Keratinocyte (primary cell): Measurements from ENCODE around the gene RHBDF1. TPM values are rescaled to one million over a fixed set of nuclear protein-coding genes. Genes with fewer than 3 reads are reported as not detected.

Experiments used
- DNase-seq: peaks from one replicate; pipeline ENCODE4 v3.0.0-alpha.2; 2011; ENCODE audit warnings: low read depth, missing footprints, low spot score
- FAIRE-seq: peaks from 2 replicates; lab custom pipeline; 2011; peaks lifted over from hg19 to GRCh38; lab: Jason Lieb, UNC
- H2AFZ ChIP-seq: 2 replicates; pipeline ENCODE4 v1.6.0; 2012; ENCODE audit warnings: low read length, control low read depth, inconsistent platforms; ENCODE audit not compliant: control insufficient read depth
- H3K27ac ChIP-seq: 2 replicates; pipeline ENCODE4 v1.5.1; 2011; ENCODE audit warnings: low read length; ENCODE audit not compliant: control insufficient read depth, insufficient read depth
- H3K27me3 ChIP-seq: 3 replicates; pipeline ENCODE4 v1.6.0; 2011; ENCODE audit warnings: low read length; ENCODE audit not compliant: control insufficient read depth, insufficient read depth; ENCODE audit errors: extremely low read depth
- H3K36me3 ChIP-seq, 2 experiments: 2 replicates in 1 of 2; 3 replicates in 1 of 2; pipeline ENCODE4 v1.5.1; 2011; ENCODE audit warnings: low read length in 2 of 2, mild to moderate bottlenecking in 1 of 2; ENCODE audit not compliant: control insufficient read depth in 2 of 2, insufficient read depth in 2 of 2; ENCODE audit errors: extremely low read depth in 1 of 2
- H3K4me1 ChIP-seq: 3 replicates; pipeline ENCODE4 v1.5.1; 2011; ENCODE audit warnings: low read length; ENCODE audit not compliant: control insufficient read depth, insufficient read depth; ENCODE audit errors: extremely low read depth
- H3K4me2 ChIP-seq: 3 replicates; pipeline ENCODE4 v1.6.0; 2011; ENCODE audit warnings: low read depth, low read length; ENCODE audit not compliant: control insufficient read depth, insufficient read depth; ENCODE audit errors: extremely low read depth
- H3K4me3 ChIP-seq, 3 experiments: fragments of 200-600 bp in 1 of 3; sonication (generic) in 1 of 3; 2 replicates in 2 of 3; 3 replicates in 1 of 3; pipeline ENCODE4 v1.5.1; 2011 to 2016; ENCODE audit warnings: low read length in 3 of 3, mild to moderate bottlenecking in 3 of 3, control low read depth in 2 of 3, inconsistent platforms in 1 of 3, low read depth in 1 of 3, mixed read lengths in 1 of 3, mixed run types in 1 of 3, moderate library complexity in 1 of 3; ENCODE audit not compliant: control insufficient read depth in 2 of 3, insufficient read depth in 2 of 3; ENCODE audit errors: extremely low read depth in 1 of 3
- H3K79me2 ChIP-seq: 2 replicates; pipeline ENCODE4 v1.6.0; 2012; ENCODE audit warnings: low read length; ENCODE audit not compliant: control insufficient read depth, insufficient read depth
- H3K9ac ChIP-seq: 3 replicates; pipeline ENCODE4 v1.6.0; 2011; ENCODE audit warnings: low read length; ENCODE audit not compliant: control insufficient read depth, insufficient read depth; ENCODE audit errors: extremely low read depth
- H3K9me1 ChIP-seq: 3 replicates; pipeline ENCODE4 v1.6.0; 2011; ENCODE audit warnings: low read length; ENCODE audit not compliant: control insufficient read depth, insufficient read depth; ENCODE audit errors: extremely low read depth
- H3K9me3 ChIP-seq: 2 replicates; pipeline ENCODE4 v1.5.1; 2012; ENCODE audit warnings: low read depth, low read length; ENCODE audit not compliant: control insufficient read depth
- H4K20me1 ChIP-seq: 3 replicates; pipeline ENCODE4 v1.6.0; 2011; ENCODE audit warnings: low read length; ENCODE audit not compliant: control insufficient read depth, insufficient read depth; ENCODE audit errors: extremely low read depth
- EZH2 ChIP-seq: IDR thresholded peaks from one replicate; pipeline ENCODE4 v1.6.1; 2012; ENCODE audit warnings: inconsistent platforms, mild to moderate bottlenecking, low read length, moderate library complexity
- dilution Hi-C: fragments of 300-500 bp; cut with MboI; formaldehyde crosslinking; loops from one replicate; pipeline ENCODE4 v1.7.0; 2020; ENCODE audit warnings: low sequenced_read_pairs; ENCODE audit not compliant: extremely low pct_ligation_motif_present
- polyA plus RNA-seq, 5 experiments: library from polyadenylated mRNA; depleted of rRNA in 3 of 5; stranded (reverse) in 3 of 5; stranded (forward) in 1 of 5; unstranded in 1 of 5; fragments of >200 nt; gene quantifications; 1 replicate in 1 of 5; 2 replicates in 3 of 5; 3 replicates in 1 of 5; pipeline versions ENCODE4 v1.2.1 to v1.2.3, GENCODE V29; 2011 to 2012; ENCODE audit warnings: missing spikeins in 2 of 5, low read depth in 1 of 5, low replicate concordance in 1 of 5
- TF ChIP-seq, protein P1 (sequence below), 3 experiments: IDR thresholded peaks in 1 of 3; conservative IDR thresholded peaks in 1 of 3; optimal IDR thresholded peaks in 1 of 3; 2 replicates in 2 of 3; 3 replicates in 1 of 3; pipeline versions ENCODE3 to v1.5.1; 2011; ENCODE audit warnings: low read length in 3 of 3, mild to moderate bottlenecking in 3 of 3, moderate library complexity in 2 of 3, control low read depth in 1 of 3, inconsistent platforms in 1 of 3; ENCODE audit not compliant: insufficient read depth in 2 of 3; ENCODE audit errors: extremely low read depth in 1 of 3

RHBDF1 gene
- polyA plus RNA-seq, 1 donor (not counting 4 experiments of a cell fraction or from before 2014, with no cell fraction given): 20.4 TPM

DNA sequence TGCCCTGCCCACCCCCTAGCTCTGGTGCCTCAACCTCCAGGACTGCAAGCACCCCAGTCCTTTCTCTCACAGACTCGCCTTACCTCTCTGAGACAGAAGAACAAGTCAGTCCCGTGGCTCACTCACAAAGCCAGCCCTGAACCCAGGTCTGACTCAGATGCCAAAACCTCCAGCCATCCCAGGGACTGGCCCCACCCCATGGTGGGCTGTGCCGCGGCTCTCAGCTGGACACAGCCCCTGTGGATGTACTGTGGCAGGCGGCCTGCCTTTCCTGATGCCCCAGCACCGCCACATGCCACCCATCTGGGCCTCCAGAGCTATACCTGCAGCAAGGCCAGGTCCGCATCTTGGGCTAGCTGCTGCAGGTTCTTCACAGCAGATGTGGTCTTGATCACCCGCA, 25.4 kb upstream of the RHBDF1 start:
- H3K27ac ChIP-seq: no peak overlapping the region
- no peaks in the 10 kb centered on the region for H3K27me3 ChIP-seq
- TF ChIP-seq EZH2: no peak
- TF ChIP-seq, protein P1, sequence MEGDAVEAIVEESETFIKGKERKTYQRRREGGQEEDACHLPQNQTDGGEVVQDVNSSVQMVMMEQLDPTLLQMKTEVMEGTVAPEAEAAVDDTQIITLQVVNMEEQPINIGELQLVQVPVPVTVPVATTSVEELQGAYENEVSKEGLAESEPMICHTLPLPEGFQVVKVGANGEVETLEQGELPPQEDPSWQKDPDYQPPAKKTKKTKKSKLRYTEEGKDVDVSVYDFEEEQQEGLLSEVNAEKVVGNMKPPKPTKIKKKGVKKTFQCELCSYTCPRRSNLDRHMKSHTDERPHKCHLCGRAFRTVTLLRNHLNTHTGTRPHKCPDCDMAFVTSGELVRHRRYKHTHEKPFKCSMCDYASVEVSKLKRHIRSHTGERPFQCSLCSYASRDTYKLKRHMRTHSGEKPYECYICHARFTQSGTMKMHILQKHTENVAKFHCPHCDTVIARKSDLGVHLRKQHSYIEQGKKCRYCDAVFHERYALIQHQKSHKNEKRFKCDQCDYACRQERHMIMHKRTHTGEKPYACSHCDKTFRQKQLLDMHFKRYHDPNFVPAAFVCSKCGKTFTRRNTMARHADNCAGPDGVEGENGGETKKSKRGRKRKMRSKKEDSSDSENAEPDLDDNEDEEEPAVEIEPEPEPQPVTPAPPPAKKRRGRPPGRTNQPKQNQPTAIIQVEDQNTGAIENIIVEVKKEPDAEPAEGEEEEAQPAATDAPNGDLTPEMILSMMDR (optimal IDR thresholded peaks at IDR 0.05 in 1 of 3, IDR thresholded peaks at IDR 0.05 in 1 of 3, conservative IDR thresholded peaks at IDR 0.05 in 1 of 3; ENCODE audit: extremely low read depth in 1 of 3, insufficient read depth in 2 of 3, low read length in 3 of 3): no peak
- H3K9ac ChIP-seq: no peak overlapping the region
- H3K9me3 ChIP-seq: no peaks in the 10 kb centered on the region
- no peak overlapping the region for H2AFZ ChIP-seq
- no peak for DNase-seq
- no peak overlapping the region for H3K4me3 ChIP-seq
- no peaks in the 10 kb centered on the region for H3K9me1 ChIP-seq
- FAIRE-seq: no peak
- H3K79me2 ChIP-seq: no peaks in the 10 kb centered on the region
- H3K4me1 ChIP-seq: no peaks in the 10 kb centered on the region
- peaks cover 4% of the 10 kb centered on the region for H4K20me1 ChIP-seq
- peaks cover 19 to 29% of the 10 kb centered on the region in 2 experiments for H3K36me3 ChIP-seq
- dilution Hi-C loops: no loop called here
- no peak overlapping the region for H3K4me2 ChIP-seq

DNA sequence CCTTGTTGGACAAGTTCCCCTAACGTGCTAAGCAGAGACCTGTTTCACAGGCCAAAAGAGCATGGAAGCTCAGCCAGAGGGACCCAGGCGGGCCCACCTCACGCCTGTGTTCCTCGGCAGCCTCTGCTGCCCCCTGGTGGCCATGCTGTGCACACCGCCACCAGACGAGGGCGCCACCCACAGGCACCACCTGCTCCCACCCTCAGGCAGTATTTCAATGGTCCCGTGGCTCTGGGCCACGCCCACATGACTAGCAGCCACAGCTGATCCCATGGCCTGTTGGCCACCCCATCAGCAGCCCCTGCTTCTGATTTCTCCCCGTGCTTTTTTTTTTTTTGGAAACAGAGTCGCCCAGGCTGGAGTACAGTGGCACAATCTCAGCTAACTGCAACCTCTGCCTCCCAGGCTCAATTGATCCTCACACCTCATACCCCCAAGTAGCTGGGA, 24.5 kb upstream of the RHBDF1 start:
- FAIRE-seq (peak; percentile 73), DNase-seq (no peak)
- Histone ChIP-seq H3K36me3 (peaks cover 19 to 30% of the 10 kb centered on the region in 2 experiments), H2AFZ (no peak overlapping the region), H4K20me1 (peaks cover 9% of the 10 kb centered on the region), H3K9ac (no peak overlapping the region), H3K9me3 (no peaks in the 10 kb centered on the region), H3K27me3 (no peaks in the 10 kb centered on the region), H3K4me2 (no peak overlapping the region), H3K9me1 (no peaks in the 10 kb centered on the region), H3K4me1 (no peaks in the 10 kb centered on the region), H3K4me3 (no peak overlapping the region), H3K79me2 (no peaks in the 10 kb centered on the region), H3K27ac (no peak overlapping the region)
- no peak for TF ChIP-seq EZH2
- TF ChIP-seq, protein P1 (optimal IDR thresholded peaks at IDR 0.05 in 1 of 3, IDR thresholded peaks at IDR 0.05 in 1 of 3, conservative IDR thresholded peaks at IDR 0.05 in 1 of 3; ENCODE audit: extremely low read depth in 1 of 3, insufficient read depth in 2 of 3, low read length in 3 of 3): peak; percentile 98 to 100 (median 100)
- dilution Hi-C loops: no loop called here
